Panc1 (cell line): ENCODE measurements around the gene IGSF21.

ENCODE experiments used
- TCF7L2 ChIP-seq: IDR thresholded peaks from 2 replicates; pipeline ENCODE4 v1.6.1; 2011; ENCODE audit warnings: mild to moderate bottlenecking, low read depth, low read length, inconsistent platforms
- TF ChIP-seq, protein P1 (sequence below): fragments of 450-650 bp; IDR thresholded peaks from 2 replicates; pipeline ENCODE4 v1.5.1; 2017; ENCODE audit warnings: mild to moderate bottlenecking

- TF ChIP-seq TCF7L2: no peak
- TF ChIP-seq, protein P1, sequence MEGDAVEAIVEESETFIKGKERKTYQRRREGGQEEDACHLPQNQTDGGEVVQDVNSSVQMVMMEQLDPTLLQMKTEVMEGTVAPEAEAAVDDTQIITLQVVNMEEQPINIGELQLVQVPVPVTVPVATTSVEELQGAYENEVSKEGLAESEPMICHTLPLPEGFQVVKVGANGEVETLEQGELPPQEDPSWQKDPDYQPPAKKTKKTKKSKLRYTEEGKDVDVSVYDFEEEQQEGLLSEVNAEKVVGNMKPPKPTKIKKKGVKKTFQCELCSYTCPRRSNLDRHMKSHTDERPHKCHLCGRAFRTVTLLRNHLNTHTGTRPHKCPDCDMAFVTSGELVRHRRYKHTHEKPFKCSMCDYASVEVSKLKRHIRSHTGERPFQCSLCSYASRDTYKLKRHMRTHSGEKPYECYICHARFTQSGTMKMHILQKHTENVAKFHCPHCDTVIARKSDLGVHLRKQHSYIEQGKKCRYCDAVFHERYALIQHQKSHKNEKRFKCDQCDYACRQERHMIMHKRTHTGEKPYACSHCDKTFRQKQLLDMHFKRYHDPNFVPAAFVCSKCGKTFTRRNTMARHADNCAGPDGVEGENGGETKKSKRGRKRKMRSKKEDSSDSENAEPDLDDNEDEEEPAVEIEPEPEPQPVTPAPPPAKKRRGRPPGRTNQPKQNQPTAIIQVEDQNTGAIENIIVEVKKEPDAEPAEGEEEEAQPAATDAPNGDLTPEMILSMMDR: no peak
Measured at GRCh38 chr1:18104546-18105100, 3.0 kb upstream of the IGSF21 start.
